ENCODE data around the gene DBT. TPM values are rescaled to one million over a fixed set of nuclear protein-coding genes. Genes with fewer than 3 reads are reported as not detected.

The DBT gene
- total RNA-seq, 2 experiments from 2014 or later = 11.8 to 12.6 TPM

- DNase-seq (no peak), ATAC-seq (no peak)
- Mint-ChIP-seq H3K27me3 (no peaks in the 10 kb centered on the region), H3K9me3 (no peaks in the 10 kb centered on the region), H3K4me3 (no peak overlapping the region), H3K36me3 (ENCODE audit: low read depth) (peaks cover 22% of the 10 kb centered on the region), H3K27ac (no peak overlapping the region), H3K4me1 (ENCODE audit: low read depth) (peaks cover 13% of the 10 kb centered on the region)
- intact Hi-C loops (cut with micrococcal nuclease) = no loop called here
- CTCF ChIA-PET = no interaction called here
- POLR2A ChIA-PET = no interaction called here
- TF ChIP-seq, protein P1, sequence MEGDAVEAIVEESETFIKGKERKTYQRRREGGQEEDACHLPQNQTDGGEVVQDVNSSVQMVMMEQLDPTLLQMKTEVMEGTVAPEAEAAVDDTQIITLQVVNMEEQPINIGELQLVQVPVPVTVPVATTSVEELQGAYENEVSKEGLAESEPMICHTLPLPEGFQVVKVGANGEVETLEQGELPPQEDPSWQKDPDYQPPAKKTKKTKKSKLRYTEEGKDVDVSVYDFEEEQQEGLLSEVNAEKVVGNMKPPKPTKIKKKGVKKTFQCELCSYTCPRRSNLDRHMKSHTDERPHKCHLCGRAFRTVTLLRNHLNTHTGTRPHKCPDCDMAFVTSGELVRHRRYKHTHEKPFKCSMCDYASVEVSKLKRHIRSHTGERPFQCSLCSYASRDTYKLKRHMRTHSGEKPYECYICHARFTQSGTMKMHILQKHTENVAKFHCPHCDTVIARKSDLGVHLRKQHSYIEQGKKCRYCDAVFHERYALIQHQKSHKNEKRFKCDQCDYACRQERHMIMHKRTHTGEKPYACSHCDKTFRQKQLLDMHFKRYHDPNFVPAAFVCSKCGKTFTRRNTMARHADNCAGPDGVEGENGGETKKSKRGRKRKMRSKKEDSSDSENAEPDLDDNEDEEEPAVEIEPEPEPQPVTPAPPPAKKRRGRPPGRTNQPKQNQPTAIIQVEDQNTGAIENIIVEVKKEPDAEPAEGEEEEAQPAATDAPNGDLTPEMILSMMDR (IDR thresholded peaks at IDR 0.05) = no peak
Measured at GRCh38 chr1:100232156-100232555, 17.5 kb downstream of the DBT start.

DNA sequence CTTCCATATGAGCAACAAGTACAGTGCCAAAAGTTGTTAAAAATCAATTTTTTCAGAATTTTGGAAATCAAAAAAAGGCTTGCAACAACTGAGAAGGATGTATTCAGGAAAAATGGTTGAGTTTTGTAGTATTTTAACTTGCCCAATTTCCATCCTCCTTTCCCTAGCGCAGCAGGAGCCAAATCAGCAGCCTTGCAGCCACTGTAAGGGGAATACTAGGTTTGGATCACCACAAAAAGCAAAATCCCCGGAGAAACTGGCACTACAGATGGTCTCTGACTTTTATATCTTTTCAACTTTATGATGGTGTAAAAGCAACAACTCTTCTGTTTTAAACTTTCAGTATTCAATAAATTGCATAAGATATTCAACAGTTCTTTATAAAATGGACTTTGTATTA lies 17.9 kb downstream of the DBT start:
- ATAC-seq = no peak
- intact Hi-C loops (cut with micrococcal nuclease) = no loop called here
- Mint-ChIP-seq H3K4me3 (no peak overlapping the region), H3K27ac (no peak overlapping the region), H3K27me3 (no peaks in the 10 kb centered on the region), H3K9me3 (no peaks in the 10 kb centered on the region), H3K36me3 (ENCODE audit: low read depth) (peaks cover 22% of the 10 kb centered on the region), H3K4me1 (ENCODE audit: low read depth) (peaks cover 12% of the 10 kb centered on the region)
- POLR2A ChIA-PET = no interaction called here
- DNase-seq = no peak
- CTCF ChIA-PET = no interaction called here
- TF ChIP-seq, protein P1 (IDR thresholded peaks at IDR 0.05) = no peak

DNA sequence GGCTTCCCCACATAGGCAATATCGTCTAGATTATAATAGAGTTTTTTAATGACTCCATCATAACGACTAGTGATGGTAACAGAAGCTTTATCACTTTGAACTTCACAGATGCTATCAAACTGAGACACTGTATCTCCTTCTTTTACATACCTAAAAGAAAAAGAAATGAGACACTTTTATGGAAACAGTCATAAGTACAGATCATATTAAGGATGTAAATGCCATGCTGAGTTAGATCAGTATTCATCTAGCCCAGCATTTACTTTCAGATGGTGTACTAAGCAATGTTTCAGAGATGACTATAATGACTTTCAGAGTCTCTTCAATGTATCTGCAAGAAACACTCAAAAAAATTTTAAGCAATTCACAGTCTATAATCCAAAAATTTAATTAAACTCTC lies 18.9 kb downstream of the DBT start:
- CTCF ChIA-PET = no interaction called here
- peak; percentile 68 for ATAC-seq
- Mint-ChIP-seq H3K9me3 (no peaks in the 10 kb centered on the region), H3K27me3 (no peaks in the 10 kb centered on the region), H3K4me3 (no peak overlapping the region), H3K36me3 (ENCODE audit: low read depth) (peaks cover 22% of the 10 kb centered on the region), H3K4me1 (ENCODE audit: low read depth) (peaks cover 10% of the 10 kb centered on the region), H3K27ac (no peak overlapping the region)
- POLR2A ChIA-PET = interaction anchor here (0.9 kb wide), 1 partner anchor 45 kb away, joined by 3 read pairs; no protein-coding TSS in a partner anchor
- TF ChIP-seq, protein P1 (IDR thresholded peaks at IDR 0.05) = no peak
- no peak for DNase-seq
- intact Hi-C loops (cut with micrococcal nuclease) = no loop called here

GRCh38 chr1:100229681-100230443 lies 19.8 kb downstream of the DBT start:
- ATAC-seq = no peak

GRCh38 chr1:100222428-100222827 lies 27.2 kb downstream of the DBT start:
- DNase-seq (no peak), ATAC-seq (no peak)
- TF ChIP-seq, protein P1 (IDR thresholded peaks at IDR 0.05) = no peak
- Mint-ChIP-seq H3K4me1 (ENCODE audit: low read depth) (peaks cover 13% of the 10 kb centered on the region), H3K27ac (no peak overlapping the region), H3K27me3 (no peaks in the 10 kb centered on the region), H3K9me3 (no peaks in the 10 kb centered on the region), H3K4me3 (no peak overlapping the region), H3K36me3 (ENCODE audit: low read depth) (peaks cover 14% of the 10 kb centered on the region)
- intact Hi-C loops (cut with micrococcal nuclease) = no loop called here
- ChIA-PET POLR2A (no interaction called here), CTCF (interaction anchor here (0.8 to 1.5 kb wide), 4 partner anchors 20 to 646 kb away, joined by 3 to 5 read pairs (median 3); no protein-coding TSS in a partner anchor)

More at GRCh38 chr1:100229681-100230443, 19.8 kb downstream of the DBT start:
- TF ChIP-seq, protein P1 (IDR thresholded peaks at IDR 0.05) = no peak
- no peak for DNase-seq
- Mint-ChIP-seq H3K4me1 (ENCODE audit: low read depth) (peaks cover 10% of the 10 kb centered on the region), H3K27ac (peak overlapping the region; percentile 52), H3K4me3 (no peak overlapping the region), H3K27me3 (no peaks in the 10 kb centered on the region), H3K36me3 (ENCODE audit: low read depth) (peaks cover 21% of the 10 kb centered on the region), H3K9me3 (no peaks in the 10 kb centered on the region)
- CTCF ChIA-PET = no interaction called here
- intact Hi-C loops (cut with micrococcal nuclease) = no loop called here
- POLR2A ChIA-PET = interaction anchor here (0.9 kb wide), 1 partner anchor 46 kb away, joined by 3 read pairs; no protein-coding TSS in a partner anchor

Measured in activated CD8-positive, alpha-beta T cell treated with anti-CD3 and anti-CD28 coated beads for 36 hours (primary cell).